ENCODE measurements around the gene EIF4B. TPM values are rescaled to one million over a fixed set of nuclear protein-coding genes. Genes with fewer than 3 reads are reported as not detected.

The EIF4B gene
- polyA plus RNA-seq, 1 of the 3 experiments (the other 2 are of a cell fraction), result 267 TPM

DNA sequence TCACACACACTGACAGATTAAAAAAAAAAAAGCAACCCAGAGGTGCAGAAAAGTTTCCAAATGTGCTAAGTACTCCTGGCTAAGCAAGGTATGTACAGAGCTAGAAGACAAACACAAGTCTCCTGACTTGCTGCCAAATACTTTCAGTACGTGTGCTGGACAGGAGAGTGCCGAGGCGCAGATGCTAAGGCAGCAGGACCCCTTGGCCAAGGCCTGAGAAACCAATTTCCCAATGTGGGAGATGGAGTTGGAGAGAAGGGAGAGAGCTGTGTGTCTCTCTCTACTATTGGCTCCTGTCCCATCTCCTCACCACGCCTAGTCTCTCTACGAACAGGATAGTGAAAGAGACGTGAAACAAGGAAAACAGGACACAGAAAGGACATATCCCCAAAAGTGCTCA is 67.6 kb downstream of the EIF4B start (continued):
- TF ChIP-seq, protein P1, sequence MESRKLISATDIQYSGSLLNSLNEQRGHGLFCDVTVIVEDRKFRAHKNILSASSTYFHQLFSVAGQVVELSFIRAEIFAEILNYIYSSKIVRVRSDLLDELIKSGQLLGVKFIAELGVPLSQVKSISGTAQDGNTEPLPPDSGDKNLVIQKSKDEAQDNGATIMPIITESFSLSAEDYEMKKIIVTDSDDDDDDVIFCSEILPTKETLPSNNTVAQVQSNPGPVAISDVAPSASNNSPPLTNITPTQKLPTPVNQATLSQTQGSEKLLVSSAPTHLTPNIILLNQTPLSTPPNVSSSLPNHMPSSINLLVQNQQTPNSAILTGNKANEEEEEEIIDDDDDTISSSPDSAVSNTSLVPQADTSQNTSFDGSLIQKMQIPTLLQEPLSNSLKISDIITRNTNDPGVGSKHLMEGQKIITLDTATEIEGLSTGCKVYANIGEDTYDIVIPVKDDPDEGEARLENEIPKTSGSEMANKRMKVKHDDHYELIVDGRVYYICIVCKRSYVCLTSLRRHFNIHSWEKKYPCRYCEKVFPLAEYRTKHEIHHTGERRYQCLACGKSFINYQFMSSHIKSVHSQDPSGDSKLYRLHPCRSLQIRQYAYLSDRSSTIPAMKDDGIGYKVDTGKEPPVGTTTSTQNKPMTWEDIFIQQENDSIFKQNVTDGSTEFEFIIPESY (IDR thresholded peaks at IDR 0.05; ENCODE audit: borderline replicate concordance, low read depth), result no peak

DNA sequence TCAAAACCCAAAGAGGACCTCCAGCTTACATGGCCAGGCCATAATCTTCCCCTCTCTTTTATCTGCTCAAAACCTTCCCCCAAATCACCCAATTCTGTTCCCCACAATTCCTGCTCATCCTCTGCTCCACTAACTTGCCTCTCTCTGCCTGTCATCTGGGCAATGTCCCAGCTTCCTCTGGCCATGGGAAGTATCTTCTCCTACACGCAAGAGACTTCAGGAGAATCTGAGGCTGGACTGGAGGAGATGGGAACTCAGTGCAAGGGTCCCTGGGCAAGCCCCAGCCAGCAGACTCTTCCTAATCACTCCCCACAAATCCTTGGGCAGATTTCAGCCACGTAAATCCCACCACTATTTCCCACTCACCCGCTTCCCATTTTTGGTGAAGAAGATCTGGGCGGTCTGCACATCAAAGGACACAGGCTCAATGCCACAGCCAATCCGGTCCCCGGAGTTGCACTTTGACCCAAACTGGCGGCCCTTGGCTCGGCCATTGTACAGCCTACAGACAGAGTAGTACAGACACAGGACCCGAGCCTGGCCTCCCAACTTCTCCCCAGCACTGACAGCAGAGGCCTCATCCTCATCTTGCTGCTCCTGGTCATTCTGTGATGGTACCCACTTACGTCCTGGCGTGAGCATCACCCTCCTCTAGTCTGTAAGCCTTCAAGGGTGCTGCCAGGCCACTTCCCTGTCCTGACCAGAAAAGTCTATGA is 68.2 kb downstream of the EIF4B start:
- Histone ChIP-seq H4K20me1 (ENCODE audit: insufficient read depth) (no peaks in the 10 kb centered on the region), H3K4me3 (ENCODE audit: low read depth in 2 of 2, low read length in 1 of 2) (no peak overlapping the region), H3K9ac (no peak overlapping the region), H3K9me2 (no peaks in the 10 kb centered on the region), H3K27me3 (ENCODE audit: insufficient read depth) (no peaks in the 10 kb centered on the region), H3K4me2 (no peak overlapping the region), H3K36me3 (replicated peaks in 1 of 2; ENCODE audit: control insufficient read depth in 1 of 2, insufficient read depth in 2 of 2, low read length in 1 of 2) (peaks cover 15 to 21% of the 10 kb centered on the region in 2 experiments), H3K79me2 (ENCODE audit: insufficient read depth) (peaks cover 36% of the 10 kb centered on the region), H3K27ac (ENCODE audit: low read depth in 2 of 2, low read length in 1 of 2) (no peak overlapping the region), H3F3A (replicated peaks; ENCODE audit: insufficient read depth) (peaks cover 13% of the 10 kb centered on the region), H2AFZ (ENCODE audit: low read depth) (no peak overlapping the region), H3K9me3 (no peaks in the 10 kb centered on the region), H3K4me1 (ENCODE audit: control insufficient read depth in 1 of 2, insufficient read depth in 2 of 2, low read depth in 1 of 2, low read length in 1 of 2) (peaks cover 28 to 30% of the 10 kb centered on the region in 2 experiments)
- CTCF ChIA-PET, result interaction anchor here (0.9 to 8.8 kb wide), 7 partner anchors 7 to 85 kb away, joined by 4 to 130 read pairs (median 7); partner anchors contain the start of gene IGFBP6
- no peak for DNase-seq
- 96% methylated on average over 11 of the region's 11 CpGs for WGBS (ENCODE audit: low lambda C conversion rate)
- TF ChIP-seq GABPA (IDR thresholded peaks at IDR 0.05; ENCODE audit: low read depth) (no peak), JUND (IDR thresholded peaks at IDR 0.05) (no peak), RCOR1 (IDR thresholded peaks at IDR 0.05; ENCODE audit: low read length) (no peak), NFIC (IDR thresholded peaks at IDR 0.05; ENCODE audit: borderline replicate concordance) (no peak), POLR2AphosphoS5 (IDR thresholded peaks at IDR 0.05; ENCODE audit: low read depth, low read length) (no peak), YY1 (IDR thresholded peaks at IDR 0.05; ENCODE audit: low read depth) (no peak), MXI1 (IDR thresholded peaks at IDR 0.05; ENCODE audit: low read depth, low read length) (no peak), FOXJ3 (CRISPR knock-in tag; IDR thresholded peaks at IDR 0.05) (no peak), ELF1 (IDR thresholded peaks at IDR 0.05) (no peak), MEF2A (IDR thresholded peaks at IDR 0.05; ENCODE audit: borderline replicate concordance, low read depth) (no peak), FOSL2 (IDR thresholded peaks at IDR 0.05; ENCODE audit: borderline replicate concordance, low read depth) (no peak), EP300 (IDR thresholded peaks at IDR 0.05; ENCODE audit: borderline replicate concordance in 1 of 2, low read depth in 1 of 2, low read length in 1 of 2) (no peak), CHD2 (IDR thresholded peaks at IDR 0.05; ENCODE audit: low read length, partially characterized antibody) (no peak), RXRA (IDR thresholded peaks at IDR 0.05; ENCODE audit: borderline replicate concordance, low read depth) (no peak), RAD21 (IDR thresholded peaks at IDR 0.05; ENCODE audit: low read length) (no peak), SIN3A (IDR thresholded peaks at IDR 0.05; ENCODE audit: borderline replicate concordance, low read depth, low read length) (no peak), RFX5 (IDR thresholded peaks at IDR 0.05; ENCODE audit: low read length) (no peak)
- TF ChIP-seq, protein P2, sequence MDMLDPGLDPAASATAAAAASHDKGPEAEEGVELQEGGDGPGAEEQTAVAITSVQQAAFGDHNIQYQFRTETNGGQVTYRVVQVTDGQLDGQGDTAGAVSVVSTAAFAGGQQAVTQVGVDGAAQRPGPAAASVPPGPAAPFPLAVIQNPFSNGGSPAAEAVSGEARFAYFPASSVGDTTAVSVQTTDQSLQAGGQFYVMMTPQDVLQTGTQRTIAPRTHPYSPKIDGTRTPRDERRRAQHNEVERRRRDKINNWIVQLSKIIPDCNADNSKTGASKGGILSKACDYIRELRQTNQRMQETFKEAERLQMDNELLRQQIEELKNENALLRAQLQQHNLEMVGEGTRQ (IDR thresholded peaks at IDR 0.05; ENCODE audit: borderline replicate concordance, low read depth, low read length), result no peak
- TF ChIP-seq, protein P3, sequence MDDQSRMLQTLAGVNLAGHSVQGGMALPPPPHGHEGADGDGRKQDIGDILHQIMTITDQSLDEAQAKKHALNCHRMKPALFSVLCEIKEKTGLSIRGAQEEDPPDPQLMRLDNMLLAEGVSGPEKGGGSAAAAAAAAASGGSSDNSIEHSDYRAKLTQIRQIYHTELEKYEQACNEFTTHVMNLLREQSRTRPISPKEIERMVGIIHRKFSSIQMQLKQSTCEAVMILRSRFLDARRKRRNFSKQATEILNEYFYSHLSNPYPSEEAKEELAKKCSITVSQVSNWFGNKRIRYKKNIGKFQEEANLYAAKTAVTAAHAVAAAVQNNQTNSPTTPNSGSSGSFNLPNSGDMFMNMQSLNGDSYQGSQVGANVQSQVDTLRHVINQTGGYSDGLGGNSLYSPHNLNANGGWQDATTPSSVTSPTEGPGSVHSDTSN (IDR thresholded peaks at IDR 0.05), result no peak
- TF ChIP-seq, protein P4, sequence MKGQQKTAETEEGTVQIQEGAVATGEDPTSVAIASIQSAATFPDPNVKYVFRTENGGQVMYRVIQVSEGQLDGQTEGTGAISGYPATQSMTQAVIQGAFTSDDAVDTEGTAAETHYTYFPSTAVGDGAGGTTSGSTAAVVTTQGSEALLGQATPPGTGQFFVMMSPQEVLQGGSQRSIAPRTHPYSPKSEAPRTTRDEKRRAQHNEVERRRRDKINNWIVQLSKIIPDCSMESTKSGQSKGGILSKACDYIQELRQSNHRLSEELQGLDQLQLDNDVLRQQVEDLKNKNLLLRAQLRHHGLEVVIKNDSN (IDR thresholded peaks at IDR 0.05; ENCODE audit: borderline replicate concordance, low read depth), result no peak
- POLR2A ChIA-PET, result no interaction called here
